Mesothelial cell of epicardium (in vitro differentiated cells): ENCODE measurements around the gene TMEM120A. TPM values are rescaled to one million over a fixed set of nuclear protein-coding genes. Genes with fewer than 3 reads are reported as not detected.

Source experiments
- DNase-seq, 2 experiments: peaks; one replicate each; pipeline ENCODE4 v3.0.0; 2021; ENCODE audit warnings: low spot score in 2 of 2; ENCODE audit not compliant: unreplicated experiment in 2 of 2
- H3K27ac Mint-ChIP-seq: 2 replicates; pipeline ENCODE4 v1.8.0; 2021; ENCODE audit warnings: mixed read lengths
- H3K27me3 Mint-ChIP-seq: 2 replicates; pipeline ENCODE4 v1.8.0; 2021; ENCODE audit warnings: low read depth, mixed read lengths
- H3K36me3 Mint-ChIP-seq: 2 replicates; pipeline ENCODE4 v1.8.0; 2021; ENCODE audit warnings: mixed read lengths
- H3K4me1 Mint-ChIP-seq: 2 replicates; pipeline ENCODE4 v1.8.0; 2021; ENCODE audit warnings: mixed read lengths
- H3K4me3 Mint-ChIP-seq: 2 replicates; pipeline ENCODE4 v1.8.0; 2021; ENCODE audit warnings: mild to moderate bottlenecking, moderate library complexity, mixed read lengths
- H3K9me3 Mint-ChIP-seq: 2 replicates; pipeline ENCODE4 v1.8.0; 2021; ENCODE audit warnings: mixed read lengths
- total RNA-seq: library from RNA; stranded (reverse); gene quantifications from 3 replicates; pipeline ENCODE4 v1.2.1, GENCODE V29; 2021
- TF ChIP-seq, protein P1 (sequence below): fragments of 200-600 bp; sonication (generic); IDR thresholded peaks from one replicate; pipeline ENCODE4 v1.5.0; 2021; ENCODE audit warnings: antibody characterized with exemption; ENCODE audit not compliant: unreplicated experiment

Gene TMEM120A
- total RNA-seq, 1 donor from 2014 or later, result 17.8 TPM

DNA sequence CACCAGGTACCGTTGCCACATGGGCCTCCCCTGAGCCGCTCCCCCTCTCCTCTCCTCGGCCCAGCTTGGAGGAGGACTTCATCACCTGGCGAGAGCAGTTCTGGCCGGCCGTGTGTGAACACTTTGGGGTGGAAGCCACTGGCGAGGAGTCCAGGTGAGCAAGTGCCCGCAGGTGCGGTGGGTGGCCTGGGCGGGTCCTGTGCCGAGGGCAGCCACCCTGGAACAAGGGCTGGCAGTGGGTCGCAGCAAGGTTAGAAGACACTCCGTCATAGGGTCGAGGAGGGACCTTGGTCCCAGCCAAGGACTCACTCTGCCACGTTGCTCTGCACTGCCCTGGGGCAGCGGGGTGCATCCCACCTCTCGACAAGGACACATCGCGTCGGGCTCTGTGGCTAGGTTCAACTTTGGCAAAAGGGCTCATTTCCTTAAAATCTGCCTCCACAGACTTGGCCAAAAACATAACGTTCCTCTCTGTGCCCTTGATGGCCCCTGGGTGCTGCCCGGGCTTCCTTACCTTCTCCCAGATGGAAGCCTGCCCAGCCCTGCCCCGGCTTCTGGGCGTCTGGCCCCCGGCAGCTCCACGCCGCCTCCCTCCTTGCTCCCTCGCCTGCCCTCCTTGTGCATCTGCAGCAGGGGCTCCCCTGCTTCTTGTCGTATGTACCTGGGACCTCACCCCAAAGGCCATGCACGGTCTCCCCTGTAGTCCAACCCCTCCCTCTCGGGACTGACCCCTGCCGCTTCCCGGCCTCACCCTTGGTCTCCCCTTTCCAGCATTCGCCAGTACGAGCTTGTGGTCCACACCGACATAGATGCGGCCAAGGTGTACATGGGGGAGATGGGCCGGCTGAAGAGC is 12.7 kb downstream of the TMEM120A start:
- DNase-seq, result no peak
- Mint-ChIP-seq H3K9me3 (no peaks in the 10 kb centered on the region), H3K4me3 (no peak overlapping the region), H3K27ac (no peak overlapping the region), H3K4me1 (no peaks in the 10 kb centered on the region), H3K27me3 (no peaks in the 10 kb centered on the region), H3K36me3 (peaks cover 8% of the 10 kb centered on the region)
- TF ChIP-seq, protein P1, sequence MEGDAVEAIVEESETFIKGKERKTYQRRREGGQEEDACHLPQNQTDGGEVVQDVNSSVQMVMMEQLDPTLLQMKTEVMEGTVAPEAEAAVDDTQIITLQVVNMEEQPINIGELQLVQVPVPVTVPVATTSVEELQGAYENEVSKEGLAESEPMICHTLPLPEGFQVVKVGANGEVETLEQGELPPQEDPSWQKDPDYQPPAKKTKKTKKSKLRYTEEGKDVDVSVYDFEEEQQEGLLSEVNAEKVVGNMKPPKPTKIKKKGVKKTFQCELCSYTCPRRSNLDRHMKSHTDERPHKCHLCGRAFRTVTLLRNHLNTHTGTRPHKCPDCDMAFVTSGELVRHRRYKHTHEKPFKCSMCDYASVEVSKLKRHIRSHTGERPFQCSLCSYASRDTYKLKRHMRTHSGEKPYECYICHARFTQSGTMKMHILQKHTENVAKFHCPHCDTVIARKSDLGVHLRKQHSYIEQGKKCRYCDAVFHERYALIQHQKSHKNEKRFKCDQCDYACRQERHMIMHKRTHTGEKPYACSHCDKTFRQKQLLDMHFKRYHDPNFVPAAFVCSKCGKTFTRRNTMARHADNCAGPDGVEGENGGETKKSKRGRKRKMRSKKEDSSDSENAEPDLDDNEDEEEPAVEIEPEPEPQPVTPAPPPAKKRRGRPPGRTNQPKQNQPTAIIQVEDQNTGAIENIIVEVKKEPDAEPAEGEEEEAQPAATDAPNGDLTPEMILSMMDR, result no peak

DNA sequence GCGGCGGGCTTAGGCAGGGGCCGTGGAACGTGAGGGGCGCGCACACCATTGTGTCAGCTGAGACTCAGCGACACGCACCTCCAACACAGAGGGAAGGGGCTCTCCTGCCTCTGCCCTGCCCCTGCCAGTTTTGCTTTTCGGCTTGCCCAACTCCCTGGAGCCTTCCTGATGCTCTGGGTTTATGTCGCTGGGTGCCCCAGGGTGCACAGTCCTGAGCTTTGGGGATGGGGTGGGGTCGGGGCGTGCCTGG is 13.3 kb downstream of the TMEM120A start:
- no peak overlapping the region for H3K4me3 Mint-ChIP-seq
- TF ChIP-seq, protein P1, result no peak
- H3K27me3 Mint-ChIP-seq, result no peaks in the 10 kb centered on the region
- no peak for DNase-seq
- no peaks in the 10 kb centered on the region for H3K4me1 Mint-ChIP-seq
- no peaks in the 10 kb centered on the region for H3K9me3 Mint-ChIP-seq
- peaks cover 7% of the 10 kb centered on the region for H3K36me3 Mint-ChIP-seq
- no peak overlapping the region for H3K27ac Mint-ChIP-seq

DNA sequence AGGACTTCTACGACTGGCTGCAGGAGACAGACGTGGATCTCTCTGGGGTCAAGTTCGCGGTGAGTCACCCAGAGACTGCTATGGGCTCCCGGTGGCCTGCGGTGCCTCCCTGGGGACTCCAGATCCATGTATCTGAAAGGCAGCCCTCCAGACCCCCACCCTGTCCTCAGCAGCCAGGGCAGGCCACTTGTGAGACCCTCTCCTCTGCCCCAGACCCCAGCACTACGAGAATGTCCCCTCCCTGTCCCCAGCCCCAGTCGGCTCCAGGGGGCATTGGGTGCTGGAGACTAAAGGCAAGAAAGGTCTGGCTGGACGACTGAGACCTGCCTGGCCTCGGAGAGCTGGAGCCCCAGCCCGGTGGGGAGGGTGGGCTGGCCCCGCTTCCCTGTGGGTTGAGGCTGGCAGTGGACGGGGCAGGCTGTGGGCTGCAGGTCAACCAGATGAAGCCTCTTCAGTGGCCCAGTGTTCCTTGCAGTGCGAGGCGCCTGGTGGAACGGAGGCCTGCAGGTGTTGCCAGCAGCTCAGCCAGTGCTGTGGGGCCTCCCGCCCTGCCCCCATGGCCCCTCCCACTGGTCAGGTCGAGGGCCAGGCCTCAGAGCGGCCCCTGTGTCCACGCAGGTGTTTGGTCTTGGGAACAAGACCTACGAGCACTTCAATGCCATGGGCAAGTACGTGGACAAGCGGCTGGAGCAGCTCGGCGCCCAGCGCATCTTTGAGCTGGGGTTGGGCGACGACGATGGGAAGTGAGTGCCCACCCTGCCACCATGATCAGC is 13.8 kb downstream of the TMEM120A start:
- H3K36me3 Mint-ChIP-seq, result peaks cover 7% of the 10 kb centered on the region
- H3K27ac Mint-ChIP-seq, result no peak overlapping the region
- H3K9me3 Mint-ChIP-seq, result no peaks in the 10 kb centered on the region
- no peaks in the 10 kb centered on the region for H3K4me1 Mint-ChIP-seq
- no peak for DNase-seq
- H3K27me3 Mint-ChIP-seq, result no peaks in the 10 kb centered on the region
- TF ChIP-seq, protein P1, result no peak
- H3K4me3 Mint-ChIP-seq, result no peak overlapping the region

DNA sequence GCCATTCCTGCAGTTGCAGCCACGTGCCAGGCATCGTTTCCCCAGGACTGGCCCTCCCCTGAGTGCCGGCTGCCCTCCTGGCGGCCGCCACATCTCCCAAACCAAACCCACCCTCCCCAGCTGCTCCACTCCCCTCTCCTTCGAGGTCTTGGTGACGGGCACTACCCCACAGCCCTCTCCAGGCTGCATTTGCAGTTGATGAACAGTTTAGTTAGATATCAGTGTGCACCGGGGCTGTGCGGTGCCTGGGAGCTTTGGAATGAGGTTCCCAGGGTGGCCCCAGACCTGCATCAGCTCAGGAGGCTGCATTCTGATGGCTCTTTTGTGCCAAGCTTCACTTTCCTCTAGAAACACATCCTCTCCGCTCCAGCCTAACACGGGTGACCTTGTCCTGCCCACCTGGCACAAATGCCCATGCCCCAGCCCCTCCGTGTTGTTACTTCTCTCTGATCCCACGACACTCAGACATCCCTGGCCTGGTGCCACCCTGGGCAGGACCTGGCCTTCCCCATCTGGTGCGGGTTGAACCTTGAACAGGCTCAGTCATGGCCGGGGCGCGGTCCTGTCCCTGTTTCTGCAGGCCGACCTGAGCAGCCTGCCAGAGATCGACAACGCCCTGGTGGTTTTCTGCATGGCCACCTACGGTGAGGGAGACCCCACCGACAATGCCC is 14.5 kb downstream of the TMEM120A start:
- TF ChIP-seq, protein P1, result no peak
- DNase-seq, result no peak
- Mint-ChIP-seq H3K27me3 (no peaks in the 10 kb centered on the region), H3K9me3 (no peaks in the 10 kb centered on the region), H3K27ac (no peak overlapping the region), H3K4me1 (no peaks in the 10 kb centered on the region), H3K36me3 (peaks cover 8% of the 10 kb centered on the region), H3K4me3 (no peak overlapping the region)

DNA sequence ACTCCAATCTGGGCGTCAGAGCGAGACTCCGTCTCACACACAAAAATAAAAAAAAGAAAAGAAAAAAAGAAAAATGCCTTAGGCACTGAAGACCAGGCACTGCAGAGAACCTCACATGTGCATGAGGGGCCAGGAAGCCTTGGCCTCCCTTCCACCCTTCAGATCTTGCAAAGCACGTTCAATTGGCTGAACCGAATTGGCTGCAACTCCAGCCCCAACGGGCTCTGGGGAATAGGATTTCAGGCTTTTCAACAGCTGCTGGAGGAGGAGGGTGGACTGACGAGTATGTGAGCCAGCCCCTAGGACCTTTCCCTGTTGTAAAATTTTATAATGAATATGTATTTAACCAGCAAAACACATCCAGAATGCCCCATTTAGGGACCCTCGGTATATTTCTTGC is 16.7 kb downstream of the TMEM120A start:
- Mint-ChIP-seq H3K27me3 (no peaks in the 10 kb centered on the region), H3K9me3 (no peaks in the 10 kb centered on the region), H3K36me3 (peaks cover 19% of the 10 kb centered on the region), H3K4me3 (no peak overlapping the region), H3K27ac (no peak overlapping the region), H3K4me1 (no peaks in the 10 kb centered on the region)
- no peak for DNase-seq
- TF ChIP-seq, protein P1, result no peak
